K562 (cell line): ENCODE data around the gene ARHGAP10. TPM values are rescaled to one million over a fixed set of nuclear protein-coding genes. Genes with fewer than 3 reads are reported as not detected.

ENCODE experiments used
- ATAC-seq: fragments of 200-7000 bp; cut with Tn5 transposase; 3 replicates; pipeline ENCODE4 v1.9.1; 2020; ENCODE audit warnings: moderate library complexity
- BruUV-seq: library from RNA; stranded (reverse); fragments of 400-500 nt; replicated peaks from 2 replicates; lab custom pipeline; 2021; lab: Mats Ljungman, UMichigan
- CTCF ChIA-PET: fragments of 300-600 bp; formaldehyde crosslinking; extraction: SDS; loops from one replicate; lab custom pipeline; 2021; ENCODE audit warnings: low intra/inter-chr PET ratio; lab: Yijun Ruan, JAX
- POLR2A ChIA-PET: fragments of 300-600, 350-650 bp; sonication (Branson Sonifier 250); formaldehyde crosslinking; extraction: SDS; loops from one replicate; lab custom pipeline; 2021; ENCODE audit warnings: antibody characterized with exemption, inconsistent platforms; lab: Yijun Ruan, JAX
- DNase-seq, 4 experiments: peaks; one replicate each; pipeline versions ENCODE4 v3.0.0 to v3.0.0-alpha.2; 2011 to 2018; ENCODE audit warnings: low spot score in 3 of 4, mixed read lengths in 3 of 4; ENCODE audit errors: extremely low read depth in 1 of 4
- FAIRE-seq: peaks from 2 replicates; lab custom pipeline; 2011; peaks lifted over from hg19 to GRCh38; lab: Jason Lieb, UNC
- H2AFZ ChIP-seq: 2 replicates; pipeline ENCODE4 v1.6.0; 2011; ENCODE audit warnings: low read depth, low read length, control low read depth, inconsistent platforms
- H3K27ac ChIP-seq: fragments of 200-600 bp; 3 replicates; pipeline ENCODE4 v1.8.0; 2011; ENCODE audit warnings: low read depth, mild to moderate bottlenecking, control low read depth, inconsistent platforms, low read length, moderate library complexity, mixed read lengths; ENCODE audit errors: extremely low read depth
- H3K27me3 ChIP-seq, 2 experiments: fragments of 300-600 bp in 1 of 2; 2 replicates in 1 of 2; 3 replicates in 1 of 2; pipeline versions ENCODE4 v1.6.0 to v1.8.0; 2011; ENCODE audit warnings: inconsistent platforms in 2 of 2, low read length in 2 of 2, mild to moderate bottlenecking in 1 of 2, mixed read lengths in 1 of 2, moderate library complexity in 1 of 2; ENCODE audit not compliant: control insufficient read depth in 2 of 2, insufficient read depth in 2 of 2
- H3K36me3 ChIP-seq: fragments of 300-600 bp; 3 replicates; pipeline ENCODE4 v1.8.0; 2011; ENCODE audit warnings: mild to moderate bottlenecking, low read length, inconsistent platforms; ENCODE audit not compliant: control insufficient read depth, insufficient read depth
- H3K4me1 ChIP-seq, 2 experiments: fragments of 200-600 bp in 1 of 2; replicated peaks in 1 of 2; 2 replicates in 1 of 2; 3 replicates in 1 of 2; pipeline versions ENCODE4 v1.5.1 to v1.8.0; 2011; ENCODE audit warnings: inconsistent platforms in 2 of 2, low read length in 2 of 2, mild to moderate bottlenecking in 1 of 2, mixed read lengths in 1 of 2, moderate library complexity in 1 of 2; ENCODE audit not compliant: control insufficient read depth in 2 of 2, insufficient read depth in 2 of 2
- H3K4me2 ChIP-seq: 2 replicates; pipeline ENCODE4 v1.6.1; 2011; ENCODE audit warnings: low read length, control low read depth, inconsistent platforms, mixed read lengths; ENCODE audit not compliant: insufficient read depth
- H3K4me3 ChIP-seq: fragments of 200-600 bp; sonication (generic), shearing (Covaris generic); 2 replicates; pipeline ENCODE4 v1.5.1; 2016; ENCODE audit warnings: control low read depth, inconsistent platforms
- H3K79me2 ChIP-seq: fragments of 200-600 bp; 3 replicates; pipeline ENCODE4 v1.8.0; 2011; ENCODE audit warnings: low read length, inconsistent platforms; ENCODE audit not compliant: control insufficient read depth, insufficient read depth
- H3K9ac ChIP-seq, 2 experiments: 2 replicates each; pipeline versions ENCODE4 v1.6.0 to v1.6.1; 2011; ENCODE audit warnings: low read depth in 2 of 2, low read length in 2 of 2, control low read depth in 1 of 2, inconsistent platforms in 1 of 2, mild to moderate bottlenecking in 1 of 2, mixed read lengths in 1 of 2; ENCODE audit not compliant: insufficient read depth in 1 of 2
- H3K9me1 ChIP-seq: one replicate; pipeline ENCODE4 v1.6.0; 2011; ENCODE audit warnings: inconsistent platforms, mild to moderate bottlenecking, low read length, moderate library complexity; ENCODE audit not compliant: control insufficient read depth, insufficient read depth
- H3K9me3 ChIP-seq: replicated peaks from 2 replicates; pipeline ENCODE4 v1.5.1; 2011; ENCODE audit warnings: low read depth, low read length, inconsistent platforms; ENCODE audit not compliant: control insufficient read depth, insufficient read depth
- H4K20me1 ChIP-seq: replicated peaks from 2 replicates; pipeline ENCODE4 v1.6.1; 2011; ENCODE audit warnings: low read length, inconsistent platforms, mixed read lengths; ENCODE audit not compliant: control insufficient read depth, insufficient read depth
- COPS2 ChIP-seq: fragments of 450-650 bp; conservative IDR thresholded peaks from 2 replicates; pipeline ENCODE4 v1.6.1; 2016; ENCODE audit warnings: mild to moderate bottlenecking, moderate library complexity
- FOXJ3 ChIP-seq: sonication (generic); formaldehyde crosslinking; IDR thresholded peaks from 2 replicates; pipeline ENCODE4 v1.4.0; 2020; ENCODE audit warnings: mild to moderate bottlenecking, missing genetic modification reagents
- KDM1A ChIP-seq, 2 experiments: fragments of 450-650 bp; IDR thresholded peaks; 2 replicates each; pipeline ENCODE4 v1.6.1; 2016; ENCODE audit warnings: mild to moderate bottlenecking in 2 of 2
- SETDB1 ChIP-seq: IDR thresholded peaks from one replicate; pipeline ENCODE4 v1.6.1; 2012; ENCODE audit warnings: low read length, control low read depth, inconsistent platforms
- ZHX1 ChIP-seq: fragments of 150-350 bp; conservative IDR thresholded peaks from 2 replicates; pipeline ENCODE4 v1.6.1; 2014; ENCODE audit warnings: low read length
- WGBS: fragments of 100-300 bp; shearing (Covaris generic); methylation state at CpG from one replicate; pipeline ENCODE4 v1.1.6; 2016; ENCODE audit warnings: low coverage, mixed read lengths; ENCODE audit not compliant: insufficient coverage; ENCODE audit errors: missing lambda C conversion rate; 5-methylcytosine and 5-hydroxymethylcytosine counted together
- in situ Hi-C: fragments of 300-500 bp; cut with MboI; formaldehyde crosslinking; loops from 4 replicates; pipeline ENCODE4 v1.15.0; 2018; ENCODE audit warnings: inconsistent platforms, mixed read lengths
- intact Hi-C: fragments of 100-400 bp; cut with micrococcal nuclease; formaldehyde crosslinking; loops from 2 replicates; pipeline ENCODE4 v1.14.2; 2022
- polyA plus RNA-seq, 8 experiments: library from polyadenylated mRNA; depleted of rRNA in 4 of 8; stranded (reverse) in 5 of 8; unstranded in 3 of 8; fragments of >200 nt; fragmentation: Nextera tagmentation in 2 of 8; fragmentation: Illumina TruSeq in 1 of 8; extraction: Ambion mirVana in 2 of 8; extraction: Trizol in 1 of 8; gene quantifications; 2 replicates each; pipeline versions ENCODE4 v1.2.1 to v1.2.3, GENCODE V29; 2011 to 2014; ENCODE audit warnings: inconsistent platforms in 1 of 8, missing spikeins in 1 of 8
- total RNA-seq, 7 experiments: library from RNA; depleted of rRNA in 6 of 7; stranded (reverse); fragments of >200 nt in 6 of 7; fragmentation: Illumina TruSeq in 2 of 7; extraction: Trizol in 2 of 7; gene quantifications; 2 replicates each; pipeline versions ENCODE4 v1.2.1 to v1.2.3, GENCODE V29; 2011 to 2021; ENCODE audit warnings: low replicate concordance in 1 of 7
- TF ChIP-seq, protein P1 (sequence below): fragments of 450-650 bp; IDR thresholded peaks from 2 replicates; pipeline ENCODE4 v1.6.1; 2016; ENCODE audit warnings: mild to moderate bottlenecking, moderate library complexity

ARHGAP10 gene
- total and polyA plus RNA-seq, 9 of the 15 experiments (the other 6 are each of a cell fraction or from before 2014, with no cell fraction given): 0.03 to 0.22 (median 0.06) TPM; not detected in 3

DNA sequence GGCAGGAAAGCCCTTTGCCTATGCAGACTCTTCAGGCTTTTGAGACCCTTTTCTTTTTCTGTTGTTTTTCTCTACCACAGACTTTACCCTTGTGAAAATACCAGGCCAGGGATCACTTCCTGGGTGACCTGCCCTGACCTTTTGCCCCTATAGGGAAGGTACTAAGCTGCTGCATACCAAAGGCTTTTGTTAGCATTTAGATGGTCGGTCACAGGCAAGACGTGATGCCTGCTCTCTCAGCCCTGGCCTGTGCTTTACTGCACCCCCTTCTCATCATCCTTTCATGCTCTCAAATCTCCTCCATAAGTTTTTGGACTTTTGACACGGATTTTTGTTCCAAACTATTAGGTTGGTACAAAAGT is 98.2 kb downstream of the ARHGAP10 start:
- Histone ChIP-seq H3K4me3 (no peak overlapping the region), H3K27ac (no peak overlapping the region), H3K9me3 (no peaks in the 10 kb centered on the region), H3K79me2 (no peaks in the 10 kb centered on the region), H3K4me2 (no peak overlapping the region), H4K20me1 (0 out of 2 replicates have a peak, but pooled peaks cover 3% of the 10 kb centered on the region), H2AFZ (no peak overlapping the region), H3K36me3 (no peaks in the 10 kb centered on the region), H3K4me1 (no peaks in the 10 kb centered on the region), H3K9me1 (no peaks in the 10 kb centered on the region), H3K27me3 (peaks cover 0 to 4% of the 10 kb centered on the region in 2 experiments; a peak in 1 of 5 replicates), H3K9ac (no peak overlapping the region)
- ChIA-PET POLR2A (interaction anchor here (1.1 kb wide), 1 partner anchor 45 kb away, joined by 3 read pairs; no protein-coding TSS in a partner anchor), CTCF (no interaction called here)
- no TSS peak for BruUV-seq
- ATAC-seq (no peak), FAIRE-seq (no peak), DNase-seq (no peak)
- intact Hi-C loops: no loop called here
- 0% methylated on average over 3 of the region's 3 CpGs for WGBS
- in situ Hi-C loops: no loop called here
- no peak for TF ChIP-seq COPS2
- TF ChIP-seq FOXJ3: no peak
- TF ChIP-seq KDM1A (IDR thresholded peaks at IDR 0.05): no peak
- TF ChIP-seq ZHX1: no peak
- TF ChIP-seq, protein P1, sequence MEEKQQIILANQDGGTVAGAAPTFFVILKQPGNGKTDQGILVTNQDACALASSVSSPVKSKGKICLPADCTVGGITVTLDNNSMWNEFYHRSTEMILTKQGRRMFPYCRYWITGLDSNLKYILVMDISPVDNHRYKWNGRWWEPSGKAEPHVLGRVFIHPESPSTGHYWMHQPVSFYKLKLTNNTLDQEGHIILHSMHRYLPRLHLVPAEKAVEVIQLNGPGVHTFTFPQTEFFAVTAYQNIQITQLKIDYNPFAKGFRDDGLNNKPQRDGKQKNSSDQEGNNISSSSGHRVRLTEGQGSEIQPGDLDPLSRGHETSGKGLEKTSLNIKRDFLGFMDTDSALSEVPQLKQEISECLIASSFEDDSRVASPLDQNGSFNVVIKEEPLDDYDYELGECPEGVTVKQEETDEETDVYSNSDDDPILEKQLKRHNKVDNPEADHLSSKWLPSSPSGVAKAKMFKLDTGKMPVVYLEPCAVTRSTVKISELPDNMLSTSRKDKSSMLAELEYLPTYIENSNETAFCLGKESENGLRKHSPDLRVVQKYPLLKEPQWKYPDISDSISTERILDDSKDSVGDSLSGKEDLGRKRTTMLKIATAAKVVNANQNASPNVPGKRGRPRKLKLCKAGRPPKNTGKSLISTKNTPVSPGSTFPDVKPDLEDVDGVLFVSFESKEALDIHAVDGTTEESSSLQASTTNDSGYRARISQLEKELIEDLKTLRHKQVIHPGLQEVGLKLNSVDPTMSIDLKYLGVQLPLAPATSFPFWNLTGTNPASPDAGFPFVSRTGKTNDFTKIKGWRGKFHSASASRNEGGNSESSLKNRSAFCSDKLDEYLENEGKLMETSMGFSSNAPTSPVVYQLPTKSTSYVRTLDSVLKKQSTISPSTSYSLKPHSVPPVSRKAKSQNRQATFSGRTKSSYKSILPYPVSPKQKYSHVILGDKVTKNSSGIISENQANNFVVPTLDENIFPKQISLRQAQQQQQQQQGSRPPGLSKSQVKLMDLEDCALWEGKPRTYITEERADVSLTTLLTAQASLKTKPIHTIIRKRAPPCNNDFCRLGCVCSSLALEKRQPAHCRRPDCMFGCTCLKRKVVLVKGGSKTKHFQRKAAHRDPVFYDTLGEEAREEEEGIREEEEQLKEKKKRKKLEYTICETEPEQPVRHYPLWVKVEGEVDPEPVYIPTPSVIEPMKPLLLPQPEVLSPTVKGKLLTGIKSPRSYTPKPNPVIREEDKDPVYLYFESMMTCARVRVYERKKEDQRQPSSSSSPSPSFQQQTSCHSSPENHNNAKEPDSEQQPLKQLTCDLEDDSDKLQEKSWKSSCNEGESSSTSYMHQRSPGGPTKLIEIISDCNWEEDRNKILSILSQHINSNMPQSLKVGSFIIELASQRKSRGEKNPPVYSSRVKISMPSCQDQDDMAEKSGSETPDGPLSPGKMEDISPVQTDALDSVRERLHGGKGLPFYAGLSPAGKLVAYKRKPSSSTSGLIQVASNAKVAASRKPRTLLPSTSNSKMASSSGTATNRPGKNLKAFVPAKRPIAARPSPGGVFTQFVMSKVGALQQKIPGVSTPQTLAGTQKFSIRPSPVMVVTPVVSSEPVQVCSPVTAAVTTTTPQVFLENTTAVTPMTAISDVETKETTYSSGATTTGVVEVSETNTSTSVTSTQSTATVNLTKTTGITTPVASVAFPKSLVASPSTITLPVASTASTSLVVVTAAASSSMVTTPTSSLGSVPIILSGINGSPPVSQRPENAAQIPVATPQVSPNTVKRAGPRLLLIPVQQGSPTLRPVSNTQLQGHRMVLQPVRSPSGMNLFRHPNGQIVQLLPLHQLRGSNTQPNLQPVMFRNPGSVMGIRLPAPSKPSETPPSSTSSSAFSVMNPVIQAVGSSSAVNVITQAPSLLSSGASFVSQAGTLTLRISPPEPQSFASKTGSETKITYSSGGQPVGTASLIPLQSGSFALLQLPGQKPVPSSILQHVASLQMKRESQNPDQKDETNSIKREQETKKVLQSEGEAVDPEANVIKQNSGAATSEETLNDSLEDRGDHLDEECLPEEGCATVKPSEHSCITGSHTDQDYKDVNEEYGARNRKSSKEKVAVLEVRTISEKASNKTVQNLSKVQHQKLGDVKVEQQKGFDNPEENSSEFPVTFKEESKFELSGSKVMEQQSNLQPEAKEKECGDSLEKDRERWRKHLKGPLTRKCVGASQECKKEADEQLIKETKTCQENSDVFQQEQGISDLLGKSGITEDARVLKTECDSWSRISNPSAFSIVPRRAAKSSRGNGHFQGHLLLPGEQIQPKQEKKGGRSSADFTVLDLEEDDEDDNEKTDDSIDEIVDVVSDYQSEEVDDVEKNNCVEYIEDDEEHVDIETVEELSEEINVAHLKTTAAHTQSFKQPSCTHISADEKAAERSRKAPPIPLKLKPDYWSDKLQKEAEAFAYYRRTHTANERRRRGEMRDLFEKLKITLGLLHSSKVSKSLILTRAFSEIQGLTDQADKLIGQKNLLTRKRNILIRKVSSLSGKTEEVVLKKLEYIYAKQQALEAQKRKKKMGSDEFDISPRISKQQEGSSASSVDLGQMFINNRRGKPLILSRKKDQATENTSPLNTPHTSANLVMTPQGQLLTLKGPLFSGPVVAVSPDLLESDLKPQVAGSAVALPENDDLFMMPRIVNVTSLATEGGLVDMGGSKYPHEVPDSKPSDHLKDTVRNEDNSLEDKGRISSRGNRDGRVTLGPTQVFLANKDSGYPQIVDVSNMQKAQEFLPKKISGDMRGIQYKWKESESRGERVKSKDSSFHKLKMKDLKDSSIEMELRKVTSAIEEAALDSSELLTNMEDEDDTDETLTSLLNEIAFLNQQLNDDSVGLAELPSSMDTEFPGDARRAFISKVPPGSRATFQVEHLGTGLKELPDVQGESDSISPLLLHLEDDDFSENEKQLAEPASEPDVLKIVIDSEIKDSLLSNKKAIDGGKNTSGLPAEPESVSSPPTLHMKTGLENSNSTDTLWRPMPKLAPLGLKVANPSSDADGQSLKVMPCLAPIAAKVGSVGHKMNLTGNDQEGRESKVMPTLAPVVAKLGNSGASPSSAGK: no peak
- no peak for TF ChIP-seq SETDB1
